NB4 (cell line): ENCODE results near the gene TSPYL4.

Experiments
- DNase-seq: peaks from one replicate; pipeline ENCODE4 v3.0.0; 2010; ENCODE audit warnings: low read depth
- H3K4me3 ChIP-seq: one replicate; pipeline ENCODE4 v1.5.1; 2011; ENCODE audit warnings: mild to moderate bottlenecking, low read depth, low read length, moderate library complexity
- MYC ChIP-seq: IDR thresholded peaks from 2 replicates; pipeline ENCODE4 v1.6.1; 2011; ENCODE audit warnings: low read depth, low read length
- POLR2A ChIP-seq: IDR thresholded peaks from 2 replicates; pipeline ENCODE4 v1.6.1; 2011; ENCODE audit warnings: mild to moderate bottlenecking; ENCODE audit not compliant: insufficient read length; ENCODE audit errors: extremely low read depth
- TF ChIP-seq, protein P1 (sequence below): IDR thresholded peaks from 2 replicates; pipeline ENCODE4 v1.6.1; 2011; ENCODE audit warnings: low read depth, low read length
- TF ChIP-seq, protein P2 (sequence below): IDR thresholded peaks from one replicate; pipeline ENCODE4 v1.5.1; 2012; ENCODE audit warnings: low read depth, low read length

Gene TSPYL4

DNA sequence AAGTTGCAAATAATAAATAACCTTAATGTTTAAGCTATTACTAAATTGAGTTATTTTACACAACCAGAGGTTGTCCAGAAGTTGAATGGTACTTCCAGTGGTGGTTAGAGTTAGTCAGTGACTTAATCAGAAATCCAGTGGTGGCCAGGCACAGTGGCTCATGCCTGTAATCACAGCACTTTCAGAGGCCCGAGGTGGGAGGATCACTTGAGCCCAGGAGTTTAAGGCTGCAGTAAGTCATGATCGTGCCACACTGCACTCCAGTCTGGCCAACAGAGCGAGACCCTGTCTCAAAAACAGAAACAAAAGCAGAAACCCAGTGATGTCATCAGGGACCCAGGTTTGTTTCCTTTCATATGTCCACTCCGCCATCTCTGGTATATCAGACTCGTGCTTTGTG, 35.0 kb downstream of the TSPYL4 start:
- H3K4me3 ChIP-seq: no peak overlapping the region
- TF ChIP-seq, protein P1, sequence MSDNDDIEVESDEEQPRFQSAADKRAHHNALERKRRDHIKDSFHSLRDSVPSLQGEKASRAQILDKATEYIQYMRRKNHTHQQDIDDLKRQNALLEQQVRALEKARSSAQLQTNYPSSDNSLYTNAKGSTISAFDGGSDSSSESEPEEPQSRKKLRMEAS: no peak
- no peak for TF ChIP-seq POLR2A
- TF ChIP-seq, protein P2, sequence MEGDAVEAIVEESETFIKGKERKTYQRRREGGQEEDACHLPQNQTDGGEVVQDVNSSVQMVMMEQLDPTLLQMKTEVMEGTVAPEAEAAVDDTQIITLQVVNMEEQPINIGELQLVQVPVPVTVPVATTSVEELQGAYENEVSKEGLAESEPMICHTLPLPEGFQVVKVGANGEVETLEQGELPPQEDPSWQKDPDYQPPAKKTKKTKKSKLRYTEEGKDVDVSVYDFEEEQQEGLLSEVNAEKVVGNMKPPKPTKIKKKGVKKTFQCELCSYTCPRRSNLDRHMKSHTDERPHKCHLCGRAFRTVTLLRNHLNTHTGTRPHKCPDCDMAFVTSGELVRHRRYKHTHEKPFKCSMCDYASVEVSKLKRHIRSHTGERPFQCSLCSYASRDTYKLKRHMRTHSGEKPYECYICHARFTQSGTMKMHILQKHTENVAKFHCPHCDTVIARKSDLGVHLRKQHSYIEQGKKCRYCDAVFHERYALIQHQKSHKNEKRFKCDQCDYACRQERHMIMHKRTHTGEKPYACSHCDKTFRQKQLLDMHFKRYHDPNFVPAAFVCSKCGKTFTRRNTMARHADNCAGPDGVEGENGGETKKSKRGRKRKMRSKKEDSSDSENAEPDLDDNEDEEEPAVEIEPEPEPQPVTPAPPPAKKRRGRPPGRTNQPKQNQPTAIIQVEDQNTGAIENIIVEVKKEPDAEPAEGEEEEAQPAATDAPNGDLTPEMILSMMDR: no peak
- no peak for DNase-seq

DNA sequence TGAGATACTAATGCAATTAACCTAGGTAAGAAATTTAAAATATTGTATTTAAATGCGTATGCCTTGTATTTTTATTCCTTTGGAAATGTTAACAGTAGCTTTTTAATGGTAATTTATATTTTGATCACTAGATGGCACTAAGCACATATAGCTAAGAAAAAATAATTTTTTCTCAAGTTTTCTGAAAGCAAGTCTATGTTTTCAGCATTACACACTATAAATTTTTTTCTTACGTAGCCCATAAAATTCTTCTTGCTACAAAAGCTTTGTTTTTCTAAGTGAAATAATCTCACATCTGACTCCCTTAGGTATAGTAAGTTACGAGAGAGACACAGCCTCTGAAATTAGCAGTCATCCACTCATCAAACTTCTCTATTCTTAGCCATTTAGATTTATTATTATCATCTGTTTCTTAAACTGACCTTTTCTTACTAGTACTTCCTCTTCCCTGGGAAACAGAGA, 35.7 kb downstream of the TSPYL4 start:
- no peak overlapping the region for H3K4me3 ChIP-seq
- TF ChIP-seq MYC (no peak), POLR2A (no peak)
- TF ChIP-seq, protein P1: no peak
- TF ChIP-seq, protein P2: no peak
- DNase-seq: peak; percentile 30

DNA sequence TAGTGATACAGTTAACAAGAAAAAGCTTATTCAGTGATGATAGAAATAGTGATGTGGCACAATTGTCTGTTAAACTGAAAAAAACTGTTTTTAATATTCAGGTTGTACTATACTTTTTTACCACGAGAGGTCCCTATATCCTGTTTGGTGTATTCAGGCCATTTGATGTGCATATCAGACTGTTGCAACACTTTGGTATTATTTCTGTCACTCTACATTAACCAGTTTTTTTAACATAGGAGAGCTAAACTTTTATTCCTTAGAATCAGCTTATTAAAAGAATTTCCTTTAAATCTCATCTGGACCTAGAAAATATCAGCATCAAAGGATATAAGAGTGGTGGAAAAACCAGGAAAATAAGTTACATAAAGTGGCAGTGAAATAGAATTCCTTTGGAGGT, 36.8 kb downstream of the TSPYL4 start:
- peak; percentile 67 for DNase-seq
- H3K4me3 ChIP-seq: no peak overlapping the region
- TF ChIP-seq, protein P2: peak; percentile 36
- TF ChIP-seq MYC: no peak

DNA sequence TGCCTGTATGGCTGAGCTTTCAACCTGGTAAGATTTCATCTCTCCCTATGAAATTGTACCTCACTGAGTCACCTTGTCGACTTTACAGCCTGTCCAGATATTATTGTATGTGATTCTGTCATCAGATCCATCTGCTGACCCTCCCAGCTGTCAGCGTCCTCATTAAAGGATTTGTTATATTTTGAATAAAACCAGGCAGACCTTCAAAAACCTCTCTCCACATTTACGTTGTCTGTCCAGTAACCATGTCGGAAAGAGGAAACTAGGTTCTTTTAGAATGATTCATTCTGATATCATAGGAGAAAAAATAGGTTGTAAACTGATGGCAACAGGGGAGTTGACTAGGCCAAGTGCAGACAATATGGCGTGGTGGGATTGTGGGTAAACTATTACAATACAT, 38.5 kb downstream of the TSPYL4 start:
- TF ChIP-seq, protein P1: no peak
- TF ChIP-seq MYC: no peak
- TF ChIP-seq POLR2A: no peak
- TF ChIP-seq, protein P2: no peak
- H3K4me3 ChIP-seq: no peak overlapping the region
- DNase-seq: peak; percentile 28

DNA sequence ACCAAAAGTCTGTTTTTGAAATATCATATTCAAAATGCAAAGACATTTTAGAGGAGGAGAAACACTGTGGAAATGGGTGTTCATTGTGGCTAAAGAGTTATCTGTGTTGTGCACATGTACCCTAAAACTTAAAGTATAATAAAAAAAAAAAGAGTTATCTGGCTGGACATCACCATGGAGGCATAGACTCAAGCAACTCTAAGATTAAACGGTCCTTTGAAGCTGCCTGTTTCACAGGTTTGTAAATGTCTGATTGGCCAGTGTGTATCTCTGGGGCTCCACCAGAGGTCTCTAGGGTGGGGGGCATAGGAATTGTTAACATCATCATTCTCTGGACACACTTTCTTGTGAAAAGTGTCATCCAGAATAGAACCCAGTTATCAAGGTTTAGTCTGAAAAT, 39.2 kb downstream of the TSPYL4 start:
- TF ChIP-seq, protein P2: no peak
- TF ChIP-seq POLR2A (no peak), MYC (no peak)
- TF ChIP-seq, protein P1: no peak
- no peak for DNase-seq
- no peak overlapping the region for H3K4me3 ChIP-seq

DNA sequence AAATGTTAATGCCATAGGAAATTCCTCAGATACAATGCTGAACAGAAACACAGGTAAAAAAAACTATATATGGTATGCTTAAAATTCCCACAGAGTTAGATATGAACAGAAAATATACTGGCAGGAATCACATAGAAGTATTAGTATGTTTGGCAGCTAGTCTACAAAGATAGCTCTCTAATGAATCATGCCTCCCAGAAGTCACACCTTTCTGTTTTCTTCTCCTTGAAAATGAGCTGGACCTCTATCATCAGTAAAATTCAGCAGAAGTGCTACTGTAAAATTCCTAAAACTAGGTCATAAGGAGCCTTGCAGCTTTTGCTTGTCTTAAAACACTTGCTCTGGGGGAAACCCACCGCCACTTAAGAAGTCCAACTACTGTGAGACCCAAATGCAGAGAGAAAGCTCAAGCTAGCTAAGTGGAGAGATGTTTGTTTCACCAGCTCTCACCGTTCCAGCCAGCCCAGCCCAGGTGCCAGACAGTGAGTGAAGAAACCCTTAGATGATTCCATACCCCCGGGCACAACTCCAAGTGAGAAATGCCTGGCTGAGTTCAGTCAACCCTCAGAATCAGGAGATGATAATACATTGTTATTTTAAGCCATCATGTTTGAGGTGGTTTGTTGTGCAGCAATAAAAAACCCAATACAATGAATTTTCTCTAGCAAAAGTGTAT, 43.0 kb downstream of the TSPYL4 start:
- TF ChIP-seq, protein P1: no peak
- TF ChIP-seq, protein P2: no peak
- TF ChIP-seq POLR2A: no peak
- TF ChIP-seq MYC: no peak
- H3K4me3 ChIP-seq: no peak overlapping the region
- no peak for DNase-seq
